ENCODE data around the gene SDHAF2. TPM values are rescaled to one million over a fixed set of nuclear protein-coding genes. Genes with fewer than 3 reads are reported as not detected.

The SDHAF2 gene
- polyA plus RNA-seq, 3 donors, result 45.5 to 70.2 (median 64.8) TPM

DNA sequence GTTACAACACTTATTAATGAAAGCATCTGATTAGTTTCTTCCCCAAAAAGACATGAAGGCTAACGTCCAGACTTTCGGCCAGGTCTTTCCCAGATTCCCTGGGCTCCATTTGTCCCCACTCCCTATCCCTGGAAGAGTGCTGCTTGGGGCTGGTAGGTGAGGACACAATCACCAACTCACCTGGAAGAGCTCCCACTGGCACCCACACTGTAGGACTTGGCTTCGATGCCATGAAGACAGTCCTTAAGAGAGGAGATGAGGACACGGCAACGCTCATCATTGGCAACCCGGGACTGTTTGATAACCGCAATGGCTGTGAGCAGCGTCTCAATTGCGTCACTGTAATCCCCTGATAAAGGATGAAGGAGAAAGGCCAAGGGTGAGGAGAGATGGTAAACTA, 18.3 kb upstream of the SDHAF2 start:
- Histone ChIP-seq H3K4me2 (replicated peaks; ENCODE audit: extremely low read depth, low read length, poor library complexity, severe bottlenecking) (no peak overlapping the region), H2AFZ (ENCODE audit: insufficient read depth, low read depth, low read length, poor library complexity, severe bottlenecking) (no peak overlapping the region), H3K27me3 (ENCODE audit: control insufficient read depth in 2 of 2, insufficient read depth in 2 of 2, low read length in 2 of 2) (no peaks in the 10 kb centered on the region), H3K4me3 (replicated peaks in 1 of 3; ENCODE audit: low read depth in 2 of 3, low read length in 3 of 3) (no peak overlapping the region), H3K27ac (ENCODE audit: low read depth in 1 of 2, low read length in 2 of 2) (no peak overlapping the region), H3K4me1 (ENCODE audit: control insufficient read depth in 1 of 2, insufficient read depth in 2 of 2, low read length in 2 of 2) (no peaks in the 10 kb centered on the region), H3K79me2 (ENCODE audit: insufficient read depth, low read length) (peaks cover 1% of the 10 kb centered on the region), H4K20me1 (ENCODE audit: insufficient read depth, low read length) (peaks cover 21% of the 10 kb centered on the region), H3K36me3 (replicated peaks in 1 of 2; ENCODE audit: control insufficient read depth in 1 of 2, insufficient read depth in 2 of 2, low read length in 2 of 2) (peaks cover 95 to 100% of the 10 kb centered on the region in 2 donors), H3K9me3 (replicated peaks in 1 of 2; ENCODE audit: control insufficient read depth in 1 of 2, insufficient read depth in 1 of 2, low read length in 2 of 2) (no peaks in the 10 kb centered on the region), H3K9ac (ENCODE audit: insufficient read depth, low read length, poor library complexity, severe bottlenecking) (no peak overlapping the region)
- WGBS (ENCODE audit: insufficient coverage), result 100% methylated on average over 7 of the region's 9 CpGs
- TF ChIP-seq, protein P1, sequence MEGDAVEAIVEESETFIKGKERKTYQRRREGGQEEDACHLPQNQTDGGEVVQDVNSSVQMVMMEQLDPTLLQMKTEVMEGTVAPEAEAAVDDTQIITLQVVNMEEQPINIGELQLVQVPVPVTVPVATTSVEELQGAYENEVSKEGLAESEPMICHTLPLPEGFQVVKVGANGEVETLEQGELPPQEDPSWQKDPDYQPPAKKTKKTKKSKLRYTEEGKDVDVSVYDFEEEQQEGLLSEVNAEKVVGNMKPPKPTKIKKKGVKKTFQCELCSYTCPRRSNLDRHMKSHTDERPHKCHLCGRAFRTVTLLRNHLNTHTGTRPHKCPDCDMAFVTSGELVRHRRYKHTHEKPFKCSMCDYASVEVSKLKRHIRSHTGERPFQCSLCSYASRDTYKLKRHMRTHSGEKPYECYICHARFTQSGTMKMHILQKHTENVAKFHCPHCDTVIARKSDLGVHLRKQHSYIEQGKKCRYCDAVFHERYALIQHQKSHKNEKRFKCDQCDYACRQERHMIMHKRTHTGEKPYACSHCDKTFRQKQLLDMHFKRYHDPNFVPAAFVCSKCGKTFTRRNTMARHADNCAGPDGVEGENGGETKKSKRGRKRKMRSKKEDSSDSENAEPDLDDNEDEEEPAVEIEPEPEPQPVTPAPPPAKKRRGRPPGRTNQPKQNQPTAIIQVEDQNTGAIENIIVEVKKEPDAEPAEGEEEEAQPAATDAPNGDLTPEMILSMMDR (IDR thresholded peaks at IDR 0.05), result no peak
- H3K36me3 Mint-ChIP-seq, result peaks cover 85 to 98% of the 10 kb centered on the region in 2 donors
- intact Hi-C loops (cut with micrococcal nuclease), result no loop called here
- no peaks in the 10 kb centered on the region for H3K4me1 Mint-ChIP-seq
- H3K9me3 Mint-ChIP-seq, result peaks cover 0 to 2% (median 0%) of the 10 kb centered on the region in 7 donors
- peak overlapping the region in 5 of 7 donors; percentile 1 to 78 (median 33) for H3K27ac Mint-ChIP-seq
- H3K27me3 Mint-ChIP-seq (ENCODE audit: low read depth in 3 of 3), result no peaks in the 10 kb centered on the region
- DNase-seq, result no peak
- no peak overlapping the region for H3K4me3 Mint-ChIP-seq

- no peak for DNase-seq
- Histone ChIP-seq H3K9ac (ENCODE audit: insufficient read depth, low read length, poor library complexity, severe bottlenecking) (no peak overlapping the region), H3K4me2 (replicated peaks; ENCODE audit: extremely low read depth, low read length, poor library complexity, severe bottlenecking) (no peak overlapping the region), H3K9me3 (replicated peaks in 1 of 2; ENCODE audit: control insufficient read depth in 1 of 2, insufficient read depth in 1 of 2, low read length in 2 of 2) (no peaks in the 10 kb centered on the region), H3K4me1 (ENCODE audit: control insufficient read depth in 1 of 2, insufficient read depth in 2 of 2, low read length in 2 of 2) (peaks cover 18% of the 10 kb centered on the region in 2 donors), H4K20me1 (ENCODE audit: insufficient read depth, low read length) (peaks cover 23% of the 10 kb centered on the region), H3K36me3 (replicated peaks in 1 of 2; ENCODE audit: control insufficient read depth in 1 of 2, insufficient read depth in 2 of 2, low read length in 2 of 2) (peaks cover 83 to 91% of the 10 kb centered on the region in 2 donors), H2AFZ (ENCODE audit: insufficient read depth, low read depth, low read length, poor library complexity, severe bottlenecking) (no peak overlapping the region), H3K27me3 (ENCODE audit: control insufficient read depth in 2 of 2, insufficient read depth in 2 of 2, low read length in 2 of 2) (no peaks in the 10 kb centered on the region), H3K27ac (ENCODE audit: low read depth in 1 of 2, low read length in 2 of 2) (peak overlapping the region in 1 of 2 donors; percentile 22), H3K4me3 (replicated peaks in 1 of 3; ENCODE audit: low read depth in 2 of 3, low read length in 3 of 3) (no peak overlapping the region), H3K79me2 (ENCODE audit: insufficient read depth, low read length) (peaks cover 8% of the 10 kb centered on the region)
- no peak overlapping the region for H3K4me3 Mint-ChIP-seq
- 80% methylated on average over 1 of the region's 3 CpGs for WGBS (ENCODE audit: insufficient coverage)
- H3K9me3 Mint-ChIP-seq, result peaks cover 0 to 2% (median 0%) of the 10 kb centered on the region in 7 donors
- peaks cover 18% of the 10 kb centered on the region for H3K4me1 Mint-ChIP-seq
- H3K27ac Mint-ChIP-seq, result peak overlapping the region in 5 of 7 donors; percentile 57 to 97 (median 76)
- H3K36me3 Mint-ChIP-seq, result peaks cover 85 to 91% of the 10 kb centered on the region in 2 donors
- intact Hi-C loops (cut with micrococcal nuclease), result no loop called here
- H3K27me3 Mint-ChIP-seq (ENCODE audit: low read depth in 3 of 3), result no peaks in the 10 kb centered on the region
- TF ChIP-seq, protein P1 (IDR thresholded peaks at IDR 0.05), result no peak
Measured at GRCh38 chr11:61413496-61413895, 16.4 kb upstream of the SDHAF2 start.
